HepG2 (cell line): ENCODE measurements around the gene INTS1.

Experiments
- EED ChIP-seq: sonication (generic); formaldehyde crosslinking; IDR thresholded peaks from 2 replicates; pipeline ENCODE4 v1.5.0; 2020; ENCODE audit warnings: mild to moderate bottlenecking, missing genetic modification reagents
- HDAC6 ChIP-seq: fragments of 200-600 bp; sonication (generic); IDR thresholded peaks from 2 replicates; pipeline ENCODE4 v1.7.0; 2017; ENCODE audit warnings: mild to moderate bottlenecking, antibody characterized with exemption, low read length, low read depth
- MTA3 ChIP-seq: sonication (generic); formaldehyde crosslinking; IDR thresholded peaks from 2 replicates; pipeline ENCODE4 v1.4.0; 2020; ENCODE audit warnings: missing genetic modification reagents
- NFYC ChIP-seq: IDR thresholded peaks from 2 replicates; pipeline ENCODE4 v1.6.1; 2016; ENCODE audit warnings: missing genetic modification reagents, missing compliant biosample characterization
- POLR2A ChIP-seq, 2 experiments: IDR thresholded peaks; 2 replicates each; pipeline ENCODE4 v1.6.1; 2011; ENCODE audit warnings: low read depth in 2 of 2, low read length in 2 of 2, mild to moderate bottlenecking in 1 of 2, moderate library complexity in 1 of 2; ENCODE audit not compliant: insufficient read depth in 1 of 2
- RFX5 ChIP-seq: IDR thresholded peaks from 2 replicates; pipeline ENCODE4 v1.6.1; 2011; ENCODE audit warnings: low read depth, low read length, improper control_type of control experiment
- TCF12 ChIP-seq, 2 experiments: fragments of 450-650 bp in 1 of 2; sonication (generic) in 1 of 2; formaldehyde crosslinking in 1 of 2; IDR thresholded peaks; 2 replicates each; pipeline versions ENCODE4 v1.6.1 to v1.8.0; 2017 to 2022; ENCODE audit warnings: antibody characterized with exemption in 1 of 2, mild to moderate bottlenecking in 1 of 2, missing genetic modification reagents in 1 of 2, moderate library complexity in 1 of 2
- ZBTB33 ChIP-seq: sonication (generic); formaldehyde crosslinking; IDR thresholded peaks from 2 replicates; pipeline ENCODE4 v1.4.0; 2020; ENCODE audit warnings: missing genetic modification reagents
- ZBTB7A ChIP-seq: sonication (generic); formaldehyde crosslinking; IDR thresholded peaks from 2 replicates; pipeline ENCODE4 v1.8.0; 2022; ENCODE audit warnings: mild to moderate bottlenecking, missing genetic modification reagents
- ZNF614 ChIP-seq: IDR thresholded peaks from 2 replicates; pipeline ENCODE4 v1.6.1; 2018; ENCODE audit warnings: missing biosample characterization, missing genetic modification reagents, inconsistent platforms, borderline replicate concordance
- ZZZ3 ChIP-seq: sonication (generic); formaldehyde crosslinking; IDR thresholded peaks from 2 replicates; pipeline ENCODE4 v1.4.0; 2020; ENCODE audit warnings: missing genetic modification reagents, mild to moderate bottlenecking, borderline replicate concordance

GRCh38 chr7:1468203-1468602 lies 36.0 kb downstream of the INTS1 start:
- no peak for TF ChIP-seq RFX5
- TF ChIP-seq ZZZ3 (CRISPR knock-in tag), result no peak
- no peak for TF ChIP-seq ZBTB33
- TF ChIP-seq TCF12 (IDR thresholded peaks at IDR 0.05), result no peak
- TF ChIP-seq TCF12 (CRISPR knock-in tag; IDR thresholded peaks at IDR 0.05), result no peak
- no peak for TF ChIP-seq EED (CRISPR knock-in tag)
- TF ChIP-seq POLR2A (IDR thresholded peaks at IDR 0.05; ENCODE audit: insufficient read depth in 1 of 2, low read depth in 2 of 2, low read length in 2 of 2), result no peak
- TF ChIP-seq MTA3, result no peak
- TF ChIP-seq HDAC6, result no peak
- TF ChIP-seq NFYC (CRISPR knock-in tag), result no peak
- TF ChIP-seq ZNF614, result no peak
- no peak for TF ChIP-seq ZBTB7A (CRISPR knock-in tag)
